Gastroesophageal sphincter (tissue), 3 donors: ENCODE data around the gene AFF3.

ENCODE experiments used
- EP300 ChIP-seq: sonication (generic); formaldehyde crosslinking; IDR thresholded peaks from one replicate; pipeline ENCODE4 v1.6.1; 2017; ENCODE audit warnings: antibody characterized with exemption, mild to moderate bottlenecking
- POLR2A ChIP-seq, 2 donors: fragments of 450-650 bp; IDR thresholded peaks; one replicate each; pipeline ENCODE4 v1.6.1; 2017; ENCODE audit warnings: antibody characterized with exemption in 2 of 2, mild to moderate bottlenecking in 2 of 2, moderate library complexity in 1 of 2
- POLR2AphosphoS5 ChIP-seq: sonication (generic); formaldehyde crosslinking; IDR thresholded peaks from one replicate; pipeline ENCODE4 v1.6.1; 2017; ENCODE audit warnings: antibody characterized with exemption
- TF ChIP-seq, protein P1 (sequence below), 4 experiments: fragments of 200-600 bp in 2 of 4; fragments of 450-650 bp in 2 of 4; sonication (generic) in 1 of 4; IDR thresholded peaks; one replicate each; pipeline ENCODE4 v1.5.1; 2017 to 2019; ENCODE audit warnings: antibody characterized with exemption in 4 of 4, mild to moderate bottlenecking in 2 of 4, moderate library complexity in 2 of 4

DNA sequence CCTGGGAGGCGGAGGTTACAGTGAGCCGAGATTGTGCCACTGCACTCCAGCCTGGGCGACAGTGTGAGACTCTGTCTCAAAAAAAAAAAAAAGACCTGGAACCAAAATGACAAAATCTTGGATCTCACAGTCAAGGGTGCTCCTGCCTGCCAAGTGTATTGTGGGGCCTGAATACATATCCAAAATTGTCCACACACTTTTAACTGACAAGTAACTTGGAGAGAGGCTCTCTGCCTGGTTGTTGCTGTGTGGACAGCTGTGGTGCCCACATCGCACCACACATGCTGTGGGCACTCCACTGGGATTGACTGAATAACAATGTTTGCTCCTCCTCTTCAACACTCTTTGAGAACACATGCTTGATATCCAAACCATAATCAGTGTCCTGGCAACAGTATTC is 534.9 kb downstream of the AFF3 start:
- TF ChIP-seq, protein P1, sequence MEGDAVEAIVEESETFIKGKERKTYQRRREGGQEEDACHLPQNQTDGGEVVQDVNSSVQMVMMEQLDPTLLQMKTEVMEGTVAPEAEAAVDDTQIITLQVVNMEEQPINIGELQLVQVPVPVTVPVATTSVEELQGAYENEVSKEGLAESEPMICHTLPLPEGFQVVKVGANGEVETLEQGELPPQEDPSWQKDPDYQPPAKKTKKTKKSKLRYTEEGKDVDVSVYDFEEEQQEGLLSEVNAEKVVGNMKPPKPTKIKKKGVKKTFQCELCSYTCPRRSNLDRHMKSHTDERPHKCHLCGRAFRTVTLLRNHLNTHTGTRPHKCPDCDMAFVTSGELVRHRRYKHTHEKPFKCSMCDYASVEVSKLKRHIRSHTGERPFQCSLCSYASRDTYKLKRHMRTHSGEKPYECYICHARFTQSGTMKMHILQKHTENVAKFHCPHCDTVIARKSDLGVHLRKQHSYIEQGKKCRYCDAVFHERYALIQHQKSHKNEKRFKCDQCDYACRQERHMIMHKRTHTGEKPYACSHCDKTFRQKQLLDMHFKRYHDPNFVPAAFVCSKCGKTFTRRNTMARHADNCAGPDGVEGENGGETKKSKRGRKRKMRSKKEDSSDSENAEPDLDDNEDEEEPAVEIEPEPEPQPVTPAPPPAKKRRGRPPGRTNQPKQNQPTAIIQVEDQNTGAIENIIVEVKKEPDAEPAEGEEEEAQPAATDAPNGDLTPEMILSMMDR (IDR thresholded peaks at IDR 0.05), result no peak
- TF ChIP-seq POLR2AphosphoS5 (no peak), POLR2A (IDR thresholded peaks at IDR 0.05) (no peak), EP300 (no peak)
